Measurements from ENCODE around the gene CTTNBP2.

CTTNBP2 gene, protein sequence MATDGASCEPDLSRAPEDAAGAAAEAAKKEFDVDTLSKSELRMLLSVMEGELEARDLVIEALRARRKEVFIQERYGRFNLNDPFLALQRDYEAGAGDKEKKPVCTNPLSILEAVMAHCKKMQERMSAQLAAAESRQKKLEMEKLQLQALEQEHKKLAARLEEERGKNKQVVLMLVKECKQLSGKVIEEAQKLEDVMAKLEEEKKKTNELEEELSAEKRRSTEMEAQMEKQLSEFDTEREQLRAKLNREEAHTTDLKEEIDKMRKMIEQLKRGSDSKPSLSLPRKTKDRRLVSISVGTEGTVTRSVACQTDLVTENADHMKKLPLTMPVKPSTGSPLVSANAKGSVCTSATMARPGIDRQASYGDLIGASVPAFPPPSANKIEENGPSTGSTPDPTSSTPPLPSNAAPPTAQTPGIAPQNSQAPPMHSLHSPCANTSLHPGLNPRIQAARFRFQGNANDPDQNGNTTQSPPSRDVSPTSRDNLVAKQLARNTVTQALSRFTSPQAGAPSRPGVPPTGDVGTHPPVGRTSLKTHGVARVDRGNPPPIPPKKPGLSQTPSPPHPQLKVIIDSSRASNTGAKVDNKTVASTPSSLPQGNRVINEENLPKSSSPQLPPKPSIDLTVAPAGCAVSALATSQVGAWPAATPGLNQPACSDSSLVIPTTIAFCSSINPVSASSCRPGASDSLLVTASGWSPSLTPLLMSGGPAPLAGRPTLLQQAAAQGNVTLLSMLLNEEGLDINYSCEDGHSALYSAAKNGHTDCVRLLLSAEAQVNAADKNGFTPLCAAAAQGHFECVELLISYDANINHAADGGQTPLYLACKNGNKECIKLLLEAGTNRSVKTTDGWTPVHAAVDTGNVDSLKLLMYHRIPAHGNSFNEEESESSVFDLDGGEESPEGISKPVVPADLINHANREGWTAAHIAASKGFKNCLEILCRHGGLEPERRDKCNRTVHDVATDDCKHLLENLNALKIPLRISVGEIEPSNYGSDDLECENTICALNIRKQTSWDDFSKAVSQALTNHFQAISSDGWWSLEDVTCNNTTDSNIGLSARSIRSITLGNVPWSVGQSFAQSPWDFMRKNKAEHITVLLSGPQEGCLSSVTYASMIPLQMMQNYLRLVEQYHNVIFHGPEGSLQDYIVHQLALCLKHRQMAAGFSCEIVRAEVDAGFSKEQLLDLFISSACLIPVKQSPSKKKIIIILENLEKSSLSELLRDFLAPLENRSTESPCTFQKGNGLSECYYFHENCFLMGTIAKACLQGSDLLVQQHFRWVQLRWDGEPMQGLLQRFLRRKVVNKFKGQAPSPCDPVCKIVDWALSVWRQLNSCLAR (N-terminal part only)

DNA sequence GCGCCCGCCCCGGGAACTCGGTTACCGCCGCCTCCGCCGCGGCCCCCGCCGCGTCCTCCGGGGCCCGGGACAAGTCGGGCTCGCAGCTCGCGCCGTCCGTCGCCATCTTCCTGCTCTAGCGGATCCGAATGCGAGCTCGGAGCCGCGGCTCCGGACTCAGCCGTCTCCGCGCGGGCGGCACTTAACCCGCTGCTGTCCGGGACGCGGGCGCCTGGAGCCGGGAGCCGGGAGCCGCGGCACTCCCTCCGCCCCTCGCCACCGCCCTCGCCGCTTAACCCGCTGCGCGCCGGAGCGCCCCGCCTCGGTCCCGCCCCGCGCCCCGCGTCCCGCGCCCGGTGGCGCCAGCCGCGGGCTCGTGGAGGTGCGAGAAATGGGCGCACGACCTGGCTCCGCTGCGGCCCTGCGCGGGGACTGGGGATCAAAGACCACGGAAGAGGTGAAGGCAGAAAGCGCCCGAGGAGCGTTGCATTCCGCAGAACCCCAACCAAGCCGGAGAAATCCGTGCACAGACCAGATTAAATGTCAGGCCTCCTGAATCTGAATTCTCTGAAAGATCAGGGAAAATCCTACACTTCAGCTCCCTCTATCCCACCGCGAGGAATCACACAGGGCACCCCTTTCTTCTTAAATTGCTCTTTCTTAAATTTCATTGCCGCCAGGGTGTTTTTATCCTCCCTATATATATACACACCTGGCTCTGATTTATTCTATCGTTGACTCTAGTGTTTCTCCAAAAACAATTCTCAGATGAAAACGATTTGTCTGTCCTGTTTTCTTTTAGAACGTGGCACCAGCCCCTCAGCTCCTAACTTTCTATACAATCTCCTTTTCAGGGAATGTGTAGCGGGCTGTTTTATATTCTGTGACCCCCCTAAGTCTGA, at the start of gene CTTNBP2:
TSS of gene CTTNBP2 (minus strand) at position 132 of the 881 bp plus-strand sequence. CDS start at position 106, 26 bp downstream.
- H3K4me3 ChIP-seq (ENCODE audit: low read length): peak within 1 kb of the TSS; percentile 89
- no peaks in the 10 kb centered on the region for H3K9me3 ChIP-seq (ENCODE audit: control insufficient read depth, low read depth, low read length)
- no peaks in the 10 kb centered on the region for H3K36me3 ChIP-seq (ENCODE audit: control insufficient read depth, low read depth, low read length)
- H3K4me1 ChIP-seq (ENCODE audit: control insufficient read depth, low read depth, low read length): peaks cover 56% of the 10 kb centered on the region
- peaks cover 10% of the 10 kb centered on the region for H3K27me3 ChIP-seq (ENCODE audit: control insufficient read depth, insufficient read depth, low read length)
- H3K9ac ChIP-seq (ENCODE audit: low read length): peak within 1 kb of the TSS; percentile 66
- H3K27ac ChIP-seq (ENCODE audit: low read length): no peak within 1 kb of the TSS

DNA sequence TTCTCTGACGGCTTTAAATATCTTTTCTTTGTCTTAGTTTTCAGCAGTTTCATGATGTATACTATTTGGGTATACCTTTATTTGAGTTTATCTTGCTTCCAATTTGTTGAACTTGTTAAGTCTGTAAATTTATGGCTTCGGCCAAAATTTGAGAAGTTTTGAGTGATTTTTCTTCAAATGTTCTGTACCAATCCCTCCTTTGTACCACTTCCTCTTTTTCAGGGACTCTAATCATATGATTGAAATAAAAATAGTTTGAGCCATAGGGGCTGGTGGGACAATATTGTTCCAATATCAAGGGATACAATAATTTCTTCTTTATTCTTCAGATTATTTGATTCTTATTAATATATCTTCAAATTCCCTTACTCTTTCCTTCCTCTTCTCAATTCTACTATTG, 43.1 kb upstream of the CTTNBP2 start:
- Histone ChIP-seq H3K27me3 (ENCODE audit: control insufficient read depth, insufficient read depth, low read length) (no peaks in the 10 kb centered on the region), H3K27ac (ENCODE audit: low read length) (no peak overlapping the region), H3K9ac (ENCODE audit: low read length) (no peak overlapping the region), H3K36me3 (ENCODE audit: control insufficient read depth, low read depth, low read length) (no peaks in the 10 kb centered on the region), H3K4me1 (ENCODE audit: control insufficient read depth, low read depth, low read length) (no peaks in the 10 kb centered on the region), H3K9me3 (ENCODE audit: control insufficient read depth, low read depth, low read length) (no peaks in the 10 kb centered on the region), H3K4me3 (ENCODE audit: low read length) (no peak overlapping the region)

DNA sequence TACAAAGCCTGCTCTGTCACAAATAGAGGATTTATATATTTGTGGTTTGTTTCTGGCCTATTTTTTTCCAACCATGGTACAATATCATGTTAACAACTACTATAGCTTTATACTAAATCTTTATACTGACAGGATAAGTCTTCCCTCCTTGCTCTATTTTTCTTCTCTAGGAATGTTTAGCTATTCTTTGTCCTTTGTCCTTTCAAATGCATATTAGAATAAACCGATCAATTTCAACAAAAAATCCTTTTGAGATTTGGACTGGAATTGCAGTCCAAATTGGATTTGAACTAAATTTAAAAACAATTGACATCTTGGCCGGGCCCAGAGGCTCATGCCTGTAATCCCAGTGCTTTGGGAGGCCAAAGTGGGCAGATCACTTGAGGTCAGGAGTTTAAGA, 39.2 kb upstream of the CTTNBP2 start:
- H3K36me3 ChIP-seq (ENCODE audit: control insufficient read depth, low read depth, low read length): no peaks in the 10 kb centered on the region
- no peaks in the 10 kb centered on the region for H3K9me3 ChIP-seq (ENCODE audit: control insufficient read depth, low read depth, low read length)
- H3K27ac ChIP-seq (ENCODE audit: low read length): no peak overlapping the region
- no peaks in the 10 kb centered on the region for H3K27me3 ChIP-seq (ENCODE audit: control insufficient read depth, insufficient read depth, low read length)
- H3K4me1 ChIP-seq (ENCODE audit: control insufficient read depth, low read depth, low read length): peaks cover 1% of the 10 kb centered on the region
- no peak overlapping the region for H3K9ac ChIP-seq (ENCODE audit: low read length)
- no peak overlapping the region for H3K4me3 ChIP-seq (ENCODE audit: low read length)

DNA sequence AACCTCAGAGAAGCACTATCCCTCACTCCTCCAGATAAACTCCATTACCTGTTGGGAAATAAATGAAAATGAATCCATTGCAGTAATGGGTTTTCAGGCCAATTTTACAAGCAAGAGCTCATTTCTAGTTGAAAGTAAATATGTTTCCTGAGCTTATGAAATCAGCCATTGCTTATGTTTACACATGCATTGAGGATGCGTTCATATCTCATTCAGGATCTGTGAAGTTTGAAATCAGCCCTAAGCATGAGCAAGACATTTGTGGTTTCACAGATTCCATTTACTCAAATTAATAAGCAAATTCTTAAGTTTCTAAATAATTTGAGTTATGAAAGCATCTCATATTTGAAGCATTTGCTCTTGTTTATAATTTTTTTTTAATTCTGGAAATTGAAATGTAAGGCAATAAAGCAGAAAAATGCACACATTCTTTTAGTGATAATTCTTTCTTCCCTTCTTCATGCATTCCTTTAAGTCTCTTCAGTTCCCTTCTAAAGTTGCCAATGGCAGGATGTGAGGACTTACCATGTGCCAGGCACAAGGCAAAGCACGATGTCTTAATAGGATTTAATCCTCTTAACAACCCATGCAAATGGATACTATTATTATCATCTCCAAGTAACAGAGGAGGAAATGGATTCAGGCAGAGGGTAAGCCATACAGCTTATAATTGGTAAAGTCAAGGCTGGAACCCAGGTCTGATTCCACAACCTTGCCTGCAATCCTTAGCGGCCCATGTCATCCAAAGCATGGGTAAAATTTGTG, 35.0 kb upstream of the CTTNBP2 start:
- H3K27ac ChIP-seq (ENCODE audit: low read length): no peak overlapping the region
- H3K9ac ChIP-seq (ENCODE audit: low read length): no peak overlapping the region
- H3K27me3 ChIP-seq (ENCODE audit: control insufficient read depth, insufficient read depth, low read length): no peaks in the 10 kb centered on the region
- peaks cover 10% of the 10 kb centered on the region for H3K4me1 ChIP-seq (ENCODE audit: control insufficient read depth, low read depth, low read length)
- no peaks in the 10 kb centered on the region for H3K36me3 ChIP-seq (ENCODE audit: control insufficient read depth, low read depth, low read length)
- H3K9me3 ChIP-seq (ENCODE audit: control insufficient read depth, low read depth, low read length): no peaks in the 10 kb centered on the region
- no peak overlapping the region for H3K4me3 ChIP-seq (ENCODE audit: low read length)

DNA sequence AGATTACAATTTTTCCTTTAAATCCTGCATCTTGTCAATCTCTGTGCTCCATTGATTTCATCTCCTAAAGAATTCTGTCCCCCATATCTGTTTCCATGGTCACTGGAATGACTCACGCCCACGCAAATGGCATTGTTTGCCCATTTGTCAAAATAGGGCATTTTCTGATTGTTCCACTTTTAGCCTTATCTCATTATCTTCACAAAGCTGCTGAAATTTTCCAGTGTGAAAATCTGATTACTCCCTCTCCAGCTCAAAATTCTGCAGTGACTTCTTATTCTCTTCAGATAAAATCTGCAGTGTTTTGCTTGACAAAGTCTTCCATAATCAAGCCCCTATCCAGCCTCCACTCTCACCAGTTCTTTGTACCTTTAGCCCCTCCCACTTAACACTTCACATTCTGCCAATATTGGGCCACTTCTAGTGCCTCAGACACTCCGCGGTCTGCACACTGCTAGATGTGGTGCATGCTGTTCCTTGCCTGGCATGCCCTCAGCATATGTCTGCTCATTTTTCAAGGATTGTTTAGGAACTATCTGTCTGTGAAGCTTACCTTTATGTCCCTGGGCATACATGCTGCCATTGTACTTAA, 33.9 kb upstream of the CTTNBP2 start:
- H3K27ac ChIP-seq (ENCODE audit: low read length): no peak overlapping the region
- no peak overlapping the region for H3K9ac ChIP-seq (ENCODE audit: low read length)
- no peaks in the 10 kb centered on the region for H3K9me3 ChIP-seq (ENCODE audit: control insufficient read depth, low read depth, low read length)
- H3K4me3 ChIP-seq (ENCODE audit: low read length): no peak overlapping the region
- H3K4me1 ChIP-seq (ENCODE audit: control insufficient read depth, low read depth, low read length): peaks cover 10% of the 10 kb centered on the region
- no peaks in the 10 kb centered on the region for H3K36me3 ChIP-seq (ENCODE audit: control insufficient read depth, low read depth, low read length)
- no peaks in the 10 kb centered on the region for H3K27me3 ChIP-seq (ENCODE audit: control insufficient read depth, insufficient read depth, low read length)

DNA sequence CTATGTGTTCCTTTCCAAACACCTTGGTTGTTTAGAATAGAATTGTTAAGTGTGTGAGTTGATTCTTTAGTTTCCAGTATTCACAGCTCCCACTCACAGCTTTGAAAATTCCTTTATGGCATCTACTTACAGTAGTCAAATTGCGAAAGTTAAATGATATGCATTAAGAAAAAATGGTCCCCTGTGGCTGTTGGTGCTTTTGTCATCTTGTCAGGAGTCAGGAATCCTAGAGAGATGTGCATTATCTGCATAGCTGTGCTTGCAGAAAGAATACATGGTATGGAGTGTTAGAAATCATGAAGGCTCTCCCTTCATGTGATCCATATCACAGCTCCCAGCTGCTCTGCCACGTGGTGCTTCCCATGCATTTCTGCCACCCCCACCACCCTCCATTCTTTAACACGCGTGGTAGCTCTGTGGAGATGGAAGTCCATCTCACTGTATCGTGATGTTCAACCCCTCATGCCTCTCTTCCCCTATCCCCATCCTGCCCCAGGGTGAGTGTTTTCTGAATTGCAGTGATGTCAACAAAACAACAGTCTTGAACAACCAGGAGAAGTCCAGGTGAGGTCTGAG, 29.2 kb upstream of the CTTNBP2 start:
- Histone ChIP-seq H3K9ac (ENCODE audit: low read length) (no peak overlapping the region), H3K9me3 (ENCODE audit: control insufficient read depth, low read depth, low read length) (no peaks in the 10 kb centered on the region), H3K36me3 (ENCODE audit: control insufficient read depth, low read depth, low read length) (no peaks in the 10 kb centered on the region), H3K27ac (ENCODE audit: low read length) (no peak overlapping the region), H3K4me3 (ENCODE audit: low read length) (no peak overlapping the region), H3K4me1 (ENCODE audit: control insufficient read depth, low read depth, low read length) (peaks cover 9% of the 10 kb centered on the region), H3K27me3 (ENCODE audit: control insufficient read depth, insufficient read depth, low read length) (no peaks in the 10 kb centered on the region)

DNA sequence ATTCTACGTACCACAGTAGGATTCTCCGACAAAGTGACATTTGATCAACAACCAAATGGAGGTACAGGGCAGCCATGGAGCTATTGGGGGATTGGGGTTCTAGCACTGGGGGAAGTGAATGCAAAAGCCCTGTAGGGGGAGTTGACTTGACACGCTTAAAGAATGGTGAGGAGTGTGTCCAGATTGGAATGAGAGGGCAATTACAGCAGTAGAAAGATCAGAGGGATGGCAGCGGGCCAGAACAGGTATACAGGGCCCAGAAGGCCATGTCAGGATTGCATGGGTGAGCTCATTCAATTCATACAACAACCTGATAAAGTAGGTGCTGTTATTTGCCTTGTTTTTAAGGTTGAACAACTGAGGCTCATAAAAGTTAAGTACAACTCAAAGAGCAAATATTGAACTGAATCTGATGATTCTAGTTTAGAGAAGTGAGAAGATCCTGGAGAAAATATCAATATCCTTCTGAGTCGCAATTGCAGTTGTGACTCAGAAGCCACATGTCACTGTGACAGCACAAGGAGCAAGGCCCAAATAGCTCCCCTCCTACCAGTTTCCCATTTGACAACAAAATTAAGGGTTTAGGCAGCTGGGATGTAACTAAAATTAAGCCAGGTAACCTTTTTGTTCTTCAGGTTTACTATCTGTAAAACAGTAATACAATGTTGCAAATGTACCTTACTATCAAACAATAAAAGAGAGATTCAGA, 28.0 kb upstream of the CTTNBP2 start:
- no peak overlapping the region for H3K27ac ChIP-seq (ENCODE audit: low read length)
- no peaks in the 10 kb centered on the region for H3K4me1 ChIP-seq (ENCODE audit: control insufficient read depth, low read depth, low read length)
- H3K9me3 ChIP-seq (ENCODE audit: control insufficient read depth, low read depth, low read length): no peaks in the 10 kb centered on the region

DNA sequence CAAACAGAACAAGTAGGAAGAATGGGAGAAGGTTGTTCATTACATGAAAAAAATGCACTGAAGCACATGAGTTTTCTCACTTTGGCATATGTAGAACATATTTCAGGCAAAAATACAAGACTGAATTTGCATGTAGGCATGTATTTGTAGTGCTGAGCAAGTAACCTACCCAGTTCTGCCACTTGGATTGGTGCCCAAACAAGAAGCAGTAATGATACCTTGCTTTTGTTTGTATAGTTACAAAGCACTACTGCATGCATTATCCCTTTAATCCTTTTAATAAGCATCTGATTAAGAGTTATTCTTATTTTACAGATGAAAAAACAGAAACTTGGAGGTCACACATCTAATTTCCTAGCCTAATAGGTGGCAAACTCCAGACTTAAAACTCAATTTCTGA, 23.1 kb upstream of the CTTNBP2 start:
- no peaks in the 10 kb centered on the region for H3K27me3 ChIP-seq (ENCODE audit: control insufficient read depth, insufficient read depth, low read length)
- H3K27ac ChIP-seq (ENCODE audit: low read length): no peak overlapping the region
- H3K36me3 ChIP-seq (ENCODE audit: control insufficient read depth, low read depth, low read length): no peaks in the 10 kb centered on the region
- no peak overlapping the region for H3K4me3 ChIP-seq (ENCODE audit: low read length)
- peaks cover 4% of the 10 kb centered on the region for H3K4me1 ChIP-seq (ENCODE audit: control insufficient read depth, low read depth, low read length)
- H3K9ac ChIP-seq (ENCODE audit: low read length): no peak overlapping the region
- H3K9me3 ChIP-seq (ENCODE audit: control insufficient read depth, low read depth, low read length): no peaks in the 10 kb centered on the region

More for the DNA sequence above, 28.0 kb upstream of the CTTNBP2 start:
- Histone ChIP-seq H3K4me3 (ENCODE audit: low read length) (no peak overlapping the region), H3K27me3 (ENCODE audit: control insufficient read depth, insufficient read depth, low read length) (no peaks in the 10 kb centered on the region), H3K36me3 (ENCODE audit: control insufficient read depth, low read depth, low read length) (no peaks in the 10 kb centered on the region), H3K9ac (ENCODE audit: low read length) (no peak overlapping the region)

DNA sequence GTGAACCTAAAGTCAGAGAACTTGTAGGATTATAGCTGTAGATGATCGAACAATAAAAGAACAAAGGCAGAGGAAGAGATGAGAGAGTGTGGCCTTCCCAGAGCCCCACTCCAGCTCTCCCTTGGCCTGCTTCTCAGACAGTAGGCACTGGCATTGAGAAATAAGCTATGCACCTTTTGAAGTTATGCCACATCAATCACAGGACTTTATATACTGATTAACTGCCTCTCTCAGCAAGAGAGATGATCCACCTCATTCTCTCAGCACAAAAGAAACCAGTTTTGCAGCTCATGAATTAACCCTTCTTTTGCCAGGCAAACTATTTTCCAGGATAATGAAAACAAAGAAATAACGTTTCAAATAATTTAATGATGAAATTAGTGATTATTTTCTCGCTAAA, 22.0 kb upstream of the CTTNBP2 start:
- H3K9me3 ChIP-seq (ENCODE audit: control insufficient read depth, low read depth, low read length): no peaks in the 10 kb centered on the region
- no peak overlapping the region for H3K9ac ChIP-seq (ENCODE audit: low read length)
- no peak overlapping the region for H3K4me3 ChIP-seq (ENCODE audit: low read length)
- H3K4me1 ChIP-seq (ENCODE audit: control insufficient read depth, low read depth, low read length): peaks cover 4% of the 10 kb centered on the region
- no peak overlapping the region for H3K27ac ChIP-seq (ENCODE audit: low read length)
- H3K27me3 ChIP-seq (ENCODE audit: control insufficient read depth, insufficient read depth, low read length): no peaks in the 10 kb centered on the region
- H3K36me3 ChIP-seq (ENCODE audit: control insufficient read depth, low read depth, low read length): no peaks in the 10 kb centered on the region

Measured in iPS-18a (cell line).